GM08714 (cell line): ENCODE data around the gene PDZRN3.

ENCODE experiments used
- H3K4me3 ChIP-seq: fragments of 200-500 bp; sonication (Bioruptor generic); 2 replicates; pipeline ENCODE4 v1.5.1; 2014; ENCODE audit warnings: mild to moderate bottlenecking, low read length, inconsistent platforms
- ZNF274 ChIP-seq: IDR thresholded peaks from 2 replicates; pipeline ENCODE4 v1.6.1; 2012; ENCODE audit warnings: mild to moderate bottlenecking, low read depth, low read length

PDZRN3 gene

DNA sequence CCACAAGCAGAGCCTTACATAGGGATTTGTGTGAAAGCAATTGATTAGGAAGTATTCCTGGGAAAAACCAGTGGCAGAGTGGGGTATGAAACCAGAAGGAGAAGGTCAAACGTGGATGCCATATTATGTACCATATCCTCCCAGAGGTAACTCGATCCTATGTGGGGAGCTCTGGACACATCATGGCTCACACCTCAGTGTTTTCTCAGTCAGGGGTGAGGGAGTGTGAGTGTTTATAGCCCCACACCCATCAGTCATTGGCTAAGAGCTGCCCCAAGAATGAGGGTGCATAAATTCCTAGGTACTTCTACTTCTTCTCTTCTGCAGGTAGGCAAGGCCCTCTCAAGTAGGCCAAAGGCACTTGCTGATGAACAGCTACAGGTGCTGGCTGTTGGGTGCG is 28.2 kb upstream of the PDZRN3 start:
- H3K4me3 ChIP-seq = no peak overlapping the region
- TF ChIP-seq ZNF274 = no peak

DNA sequence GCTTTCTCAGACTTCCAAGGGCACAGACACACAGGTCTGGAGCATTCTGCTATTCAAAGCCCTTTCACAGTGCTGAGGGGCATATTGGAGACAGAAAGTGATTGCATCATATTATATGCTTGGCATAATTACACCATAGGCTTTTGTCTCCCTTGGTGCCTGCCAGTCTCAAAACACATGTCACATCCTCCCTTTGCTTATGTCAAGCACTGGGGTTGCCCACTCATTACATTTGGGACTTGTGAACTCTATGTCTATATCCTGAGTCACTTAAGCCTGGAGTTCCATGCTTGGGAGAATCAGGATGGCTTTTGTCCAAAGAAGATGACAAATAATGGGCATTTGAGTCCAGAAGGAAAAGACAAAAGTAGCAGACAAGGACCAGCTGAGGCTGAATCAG is 12.3 kb upstream of the PDZRN3 start:
- no peak for TF ChIP-seq ZNF274
- no peak overlapping the region for H3K4me3 ChIP-seq

DNA sequence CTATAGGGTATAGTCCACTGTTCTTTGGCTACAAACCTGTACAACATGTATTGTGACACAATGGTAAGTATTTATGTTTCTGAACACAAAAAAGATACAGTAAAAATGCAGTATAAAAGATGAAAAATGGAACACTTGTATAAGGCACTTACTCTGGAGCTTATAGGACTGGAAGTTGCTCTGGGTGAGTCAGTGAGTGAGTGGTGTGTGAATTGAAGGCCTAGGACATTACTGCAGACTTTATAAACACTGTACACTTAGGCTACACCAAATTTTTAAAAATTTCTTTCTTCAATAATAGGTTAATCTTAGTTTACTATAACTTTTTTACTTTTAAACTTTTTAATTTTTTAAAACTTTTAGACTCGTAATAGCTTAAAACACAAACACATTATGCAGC is 10.5 kb upstream of the PDZRN3 start:
- TF ChIP-seq ZNF274 = no peak
- no peak overlapping the region for H3K4me3 ChIP-seq

DNA sequence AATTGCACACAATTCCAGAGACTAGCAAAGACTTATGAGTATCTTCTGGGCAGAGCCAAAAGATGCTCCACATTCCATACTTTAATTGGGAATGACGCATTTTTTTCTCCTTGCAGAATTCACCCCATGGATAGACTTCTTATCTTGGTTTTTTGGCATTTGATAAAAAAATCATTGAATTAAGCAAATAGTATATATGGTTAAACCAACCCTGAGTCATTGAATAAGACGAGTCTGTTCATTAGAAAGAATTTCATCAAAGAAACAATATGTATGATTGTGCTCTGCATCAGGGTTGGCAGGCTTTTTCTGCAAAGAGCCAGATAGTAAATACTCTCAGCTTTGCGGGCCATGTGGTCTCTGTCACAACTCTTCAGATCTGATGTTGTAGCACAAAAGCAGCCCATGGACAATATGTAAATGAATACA is 9.2 kb upstream of the PDZRN3 start:
- no peak overlapping the region for H3K4me3 ChIP-seq
- no peak for TF ChIP-seq ZNF274

DNA sequence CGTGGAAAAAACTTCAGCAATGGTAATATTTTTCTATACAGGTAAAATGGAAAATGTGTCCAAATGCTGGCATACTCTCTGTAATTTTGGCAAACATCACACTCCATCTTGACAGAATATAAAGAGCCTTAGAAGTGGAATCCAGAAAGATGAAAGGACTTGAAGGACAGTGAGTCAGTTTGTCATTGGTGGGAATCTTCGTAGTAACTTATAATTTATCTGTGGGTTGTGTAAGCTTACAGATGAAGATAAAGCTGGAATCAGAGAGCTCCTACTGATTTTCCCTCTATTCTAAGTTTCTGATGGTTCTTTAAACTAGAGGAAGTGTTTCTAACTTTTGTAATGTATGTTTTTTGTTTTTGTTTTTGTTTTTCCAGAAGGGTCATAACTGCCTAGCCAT is 8.7 kb upstream of the PDZRN3 start:
- TF ChIP-seq ZNF274 = no peak
- H3K4me3 ChIP-seq = no peak overlapping the region

DNA sequence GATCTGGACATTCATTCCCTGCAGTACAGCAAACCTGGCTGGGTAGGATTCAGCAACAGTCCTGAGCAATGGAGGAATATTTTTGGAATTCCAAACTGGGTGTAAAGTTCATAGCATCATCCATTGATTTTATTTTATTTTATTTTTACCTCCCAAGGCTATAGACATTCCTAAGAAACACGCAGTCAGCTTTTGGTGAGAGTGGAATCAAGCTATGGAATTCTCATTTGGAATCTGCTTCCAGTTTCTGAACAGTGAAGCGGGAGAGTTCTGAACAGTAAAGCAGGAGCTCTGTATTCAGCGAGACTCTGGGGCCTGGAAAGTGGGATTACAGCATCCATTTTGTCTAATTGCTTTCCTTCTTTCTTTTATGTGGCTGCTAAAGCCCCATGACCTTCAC is 1.4 kb upstream of the PDZRN3 start:
- TF ChIP-seq ZNF274 = no peak
- H3K4me3 ChIP-seq = no peak overlapping the region

DNA sequence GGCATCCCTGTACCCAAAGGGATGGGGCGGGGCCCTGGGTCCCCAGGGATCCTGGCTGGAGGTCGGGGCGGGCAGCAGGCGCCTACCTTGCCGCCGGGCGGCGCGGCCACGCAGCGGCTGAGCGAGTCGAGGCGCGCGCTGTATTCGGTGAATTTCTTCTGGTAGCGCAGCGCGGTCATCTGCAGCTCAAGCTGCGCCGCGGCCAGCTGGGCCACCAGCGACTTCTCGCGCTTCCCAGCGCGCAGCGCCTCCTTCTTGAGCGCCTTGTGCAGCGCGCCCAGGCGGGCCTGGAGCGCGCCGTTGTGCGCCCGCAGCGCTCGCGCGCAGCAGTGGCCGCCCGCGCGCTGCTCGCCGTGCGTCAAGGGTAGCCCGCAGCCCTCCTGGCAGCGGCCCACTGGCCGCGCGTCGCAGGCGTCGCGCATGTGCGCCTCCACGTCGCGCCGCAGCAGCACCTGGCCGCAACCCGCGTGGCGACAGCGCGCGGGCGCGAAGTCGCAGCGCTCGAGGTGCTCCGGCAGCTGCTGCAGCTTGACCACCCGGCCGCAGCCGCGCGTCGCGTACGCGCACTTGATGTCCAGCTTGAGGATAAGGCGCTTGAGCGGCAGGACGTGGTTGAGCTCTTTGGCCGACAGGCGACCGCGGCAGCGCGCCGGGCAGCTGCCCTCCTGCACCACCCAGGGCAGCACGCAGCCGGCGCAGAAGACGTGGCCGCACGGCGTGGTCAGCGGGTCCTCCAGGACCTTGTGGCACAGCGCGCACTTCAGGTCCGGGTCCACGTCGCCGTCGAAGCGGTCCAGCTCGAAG is 522 bp downstream of the PDZRN3 start:
- no peak for TF ChIP-seq ZNF274
- H3K4me3 ChIP-seq = no peak overlapping the region

DNA sequence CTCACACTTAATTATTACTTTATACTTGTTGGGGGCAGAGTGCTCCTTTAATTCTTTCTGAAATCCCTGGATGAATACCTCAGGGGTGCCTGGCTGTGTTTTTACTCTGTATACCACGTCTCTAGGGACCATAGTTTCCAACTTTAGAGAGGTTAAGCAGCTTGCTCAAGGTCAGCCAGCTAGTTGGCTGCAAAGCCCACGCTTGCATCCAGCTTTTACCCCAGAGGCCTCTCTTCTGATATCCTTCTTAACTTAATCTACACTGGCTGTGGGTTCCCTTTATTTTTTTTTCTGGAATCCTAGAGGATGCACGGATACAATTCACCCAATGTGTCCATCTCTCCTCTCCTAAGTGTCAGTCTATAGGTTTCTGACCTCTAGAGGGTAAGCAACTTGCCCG is 1.4 kb downstream of the PDZRN3 start:
- TF ChIP-seq ZNF274 = no peak
- no peak overlapping the region for H3K4me3 ChIP-seq

DNA sequence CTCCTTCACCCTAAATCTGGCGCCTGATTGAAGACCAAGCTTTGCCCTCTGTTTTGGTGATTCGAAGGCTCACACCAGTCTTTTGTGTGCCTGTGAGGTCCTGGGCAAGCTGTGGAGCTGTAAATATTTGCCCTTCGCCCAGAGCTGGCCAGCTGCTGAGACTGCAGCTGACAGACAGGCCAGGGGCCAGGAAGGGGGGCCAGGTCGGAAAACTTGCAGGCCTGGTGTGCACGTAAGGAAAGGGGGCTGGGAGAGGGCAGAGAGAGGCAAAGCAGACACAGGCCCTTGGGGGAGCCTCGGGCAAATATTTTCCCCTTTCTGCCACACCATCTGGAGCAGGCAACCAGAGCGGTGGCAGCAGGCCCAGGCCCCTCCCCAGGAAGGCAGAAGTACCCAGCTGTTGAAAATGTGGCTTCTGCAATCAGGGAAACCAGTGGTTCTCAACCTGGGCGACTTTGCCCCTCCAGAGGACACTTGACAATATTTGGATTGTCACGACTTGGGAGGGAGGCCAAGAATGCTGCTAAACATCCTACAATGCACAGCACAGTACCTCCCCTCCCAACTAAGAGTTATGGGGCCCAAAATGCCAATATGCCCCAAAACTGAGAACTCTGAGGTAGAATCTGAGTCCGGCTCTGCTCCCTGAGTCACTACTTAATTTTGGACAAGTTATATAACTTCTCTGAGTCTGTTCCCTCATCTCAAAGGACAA is 2.5 kb downstream of the PDZRN3 start:
- H3K4me3 ChIP-seq = no peak overlapping the region
- TF ChIP-seq ZNF274 = no peak

DNA sequence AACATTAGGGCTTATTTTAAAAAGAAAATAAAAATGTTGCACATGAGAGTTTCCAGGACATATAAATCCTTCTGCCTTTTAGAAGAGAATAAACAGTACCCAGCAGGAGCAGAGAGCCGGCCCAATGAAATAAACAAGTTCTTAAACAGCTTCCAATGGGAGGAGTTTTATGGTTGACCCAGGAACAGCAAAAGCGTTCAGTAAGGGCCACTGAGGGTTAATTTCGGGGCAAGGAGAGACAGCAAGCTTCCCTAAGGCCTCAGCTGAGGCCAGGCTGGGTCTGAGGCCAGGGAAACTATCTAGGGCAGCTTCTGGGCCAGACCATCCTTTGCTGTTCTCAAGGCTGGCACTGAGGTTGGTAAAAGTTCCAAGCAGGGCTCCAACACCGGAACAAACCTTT is 3.4 kb downstream of the PDZRN3 start:
- no peak overlapping the region for H3K4me3 ChIP-seq
- no peak for TF ChIP-seq ZNF274

DNA sequence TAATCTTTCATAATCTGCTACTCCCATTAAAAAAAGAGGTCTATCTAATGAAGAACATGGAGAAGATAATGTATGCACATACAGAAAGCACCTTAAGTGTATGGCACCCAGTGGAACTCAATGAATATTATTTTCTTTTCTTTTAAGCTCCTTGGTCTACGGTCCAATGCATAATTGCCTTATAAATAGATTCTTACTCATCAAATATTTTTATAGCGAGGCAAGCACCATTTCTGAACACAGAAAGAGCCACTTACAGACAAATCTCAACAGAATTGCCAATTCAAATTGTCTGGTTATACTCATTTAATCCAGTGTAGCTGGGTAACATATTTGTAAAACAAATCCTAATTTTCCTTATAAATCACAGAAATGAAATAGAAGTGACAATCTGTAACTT is 6.3 kb downstream of the PDZRN3 start:
- no peak for TF ChIP-seq ZNF274
- H3K4me3 ChIP-seq = no peak overlapping the region

DNA sequence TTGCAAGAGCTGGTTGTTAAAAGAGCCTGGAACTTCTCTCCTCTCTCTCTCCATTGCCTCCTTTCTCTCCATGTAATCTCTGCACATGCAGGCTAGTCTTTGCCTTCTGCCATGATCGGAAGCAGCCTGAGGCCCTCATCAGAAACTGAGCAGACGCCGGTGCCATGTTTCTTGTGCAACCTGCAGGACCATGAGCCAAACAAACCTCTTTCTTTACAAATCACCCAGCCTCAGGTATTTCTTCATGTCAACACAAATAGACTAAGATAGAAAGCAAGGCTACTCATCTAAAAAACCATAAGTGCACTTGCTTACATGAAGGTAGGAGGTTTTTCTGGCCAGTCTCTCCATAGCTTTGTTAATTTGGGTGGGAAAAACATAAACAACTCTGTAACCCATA is 8.7 kb downstream of the PDZRN3 start:
- no peak for TF ChIP-seq ZNF274
- no peak overlapping the region for H3K4me3 ChIP-seq

DNA sequence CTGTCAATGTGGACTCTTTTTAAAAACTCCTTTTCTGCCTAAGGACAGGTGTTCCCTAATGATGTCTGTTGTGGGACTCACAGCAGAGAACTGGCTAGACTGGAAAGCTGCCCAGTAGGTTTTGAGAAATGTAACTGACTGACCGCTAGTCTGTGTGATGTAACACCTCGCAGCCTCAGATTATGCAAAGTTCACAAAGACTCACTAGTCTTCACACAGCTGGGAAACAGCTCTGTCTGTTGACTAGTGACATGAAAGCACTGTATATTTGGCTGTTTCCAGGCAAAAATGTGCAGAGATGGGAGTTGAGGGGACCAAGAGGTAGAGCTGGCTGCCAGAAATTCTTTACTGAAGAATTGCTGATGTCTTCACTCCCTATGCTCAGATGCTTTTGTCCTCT is 10.3 kb downstream of the PDZRN3 start:
- no peak for TF ChIP-seq ZNF274

DNA sequence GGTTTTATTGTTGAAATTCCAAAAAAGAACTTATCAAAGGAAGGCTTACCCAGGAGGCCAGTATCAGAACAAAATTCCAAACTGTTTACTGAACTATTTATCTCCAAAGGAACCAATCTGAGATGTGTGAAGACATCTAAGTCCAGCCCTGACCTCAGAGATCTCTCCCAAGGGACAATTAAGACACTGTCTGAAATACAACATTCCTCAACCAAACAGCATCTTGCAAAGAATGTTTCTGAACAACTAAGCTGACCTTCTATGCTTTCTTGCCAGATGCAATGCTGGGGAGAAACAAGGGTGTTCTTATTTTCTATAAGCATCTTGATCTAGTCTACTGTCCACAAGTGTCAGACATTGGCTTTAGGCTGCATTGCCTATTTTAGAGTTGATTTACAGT is 13.6 kb downstream of the PDZRN3 start:
- TF ChIP-seq ZNF274 = no peak

More for the DNA sequence above, 10.3 kb downstream of the PDZRN3 start:
- H3K4me3 ChIP-seq = no peak overlapping the region

DNA sequence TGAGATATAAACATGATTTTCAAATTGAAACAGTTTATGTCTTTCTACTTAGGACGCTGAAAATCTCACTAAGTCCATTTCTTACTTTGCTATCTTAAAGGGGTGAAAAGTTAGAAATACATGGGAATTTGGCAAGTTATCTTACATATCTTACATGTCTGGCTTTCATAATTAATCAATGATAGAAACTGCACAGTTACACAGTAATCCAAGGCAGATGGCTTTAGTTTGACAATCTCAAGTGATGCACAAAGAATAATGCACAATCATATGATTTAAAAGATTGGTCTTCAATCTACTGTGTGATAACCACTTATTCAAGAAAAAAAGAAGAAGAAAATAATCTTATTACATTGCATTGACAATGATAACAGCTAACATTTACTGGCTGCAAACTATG is 14.2 kb downstream of the PDZRN3 start:
- no peak for TF ChIP-seq ZNF274
- no peak overlapping the region for H3K4me3 ChIP-seq

More for the DNA sequence above, 13.6 kb downstream of the PDZRN3 start:
- no peak overlapping the region for H3K4me3 ChIP-seq
